GM12801 (cell line): ENCODE data around the gene PPP1R26.

Experiments
- TF ChIP-seq, protein P1 (sequence below): IDR thresholded peaks from one replicate; pipeline ENCODE4 v1.5.1; 2011; ENCODE audit warnings: control low read depth; ENCODE audit not compliant: insufficient read length; ENCODE audit errors: extremely low read depth

The PPP1R26 gene

DNA sequence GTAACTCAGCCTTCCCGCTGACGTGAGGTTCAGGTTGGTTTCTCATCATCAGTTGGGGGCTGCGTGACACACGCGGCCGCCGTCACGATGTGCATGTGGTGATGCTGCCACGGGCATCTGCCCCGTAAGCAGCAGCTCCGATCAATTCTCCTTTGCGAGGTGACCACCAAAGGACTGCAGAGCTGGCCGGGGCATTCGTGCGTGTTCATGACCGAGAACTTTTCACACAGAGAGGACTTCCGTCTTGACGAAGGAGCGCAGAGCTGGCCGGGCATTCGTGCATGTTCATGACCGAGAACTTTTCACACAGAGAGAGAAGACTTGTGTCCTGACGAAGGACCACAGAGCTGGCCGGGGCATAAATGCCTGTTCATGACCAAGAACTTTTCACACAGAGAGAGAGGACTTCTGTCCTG lies 37.8 kb downstream of the PPP1R26 start:
- TF ChIP-seq, protein P1, sequence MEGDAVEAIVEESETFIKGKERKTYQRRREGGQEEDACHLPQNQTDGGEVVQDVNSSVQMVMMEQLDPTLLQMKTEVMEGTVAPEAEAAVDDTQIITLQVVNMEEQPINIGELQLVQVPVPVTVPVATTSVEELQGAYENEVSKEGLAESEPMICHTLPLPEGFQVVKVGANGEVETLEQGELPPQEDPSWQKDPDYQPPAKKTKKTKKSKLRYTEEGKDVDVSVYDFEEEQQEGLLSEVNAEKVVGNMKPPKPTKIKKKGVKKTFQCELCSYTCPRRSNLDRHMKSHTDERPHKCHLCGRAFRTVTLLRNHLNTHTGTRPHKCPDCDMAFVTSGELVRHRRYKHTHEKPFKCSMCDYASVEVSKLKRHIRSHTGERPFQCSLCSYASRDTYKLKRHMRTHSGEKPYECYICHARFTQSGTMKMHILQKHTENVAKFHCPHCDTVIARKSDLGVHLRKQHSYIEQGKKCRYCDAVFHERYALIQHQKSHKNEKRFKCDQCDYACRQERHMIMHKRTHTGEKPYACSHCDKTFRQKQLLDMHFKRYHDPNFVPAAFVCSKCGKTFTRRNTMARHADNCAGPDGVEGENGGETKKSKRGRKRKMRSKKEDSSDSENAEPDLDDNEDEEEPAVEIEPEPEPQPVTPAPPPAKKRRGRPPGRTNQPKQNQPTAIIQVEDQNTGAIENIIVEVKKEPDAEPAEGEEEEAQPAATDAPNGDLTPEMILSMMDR: no peak

DNA sequence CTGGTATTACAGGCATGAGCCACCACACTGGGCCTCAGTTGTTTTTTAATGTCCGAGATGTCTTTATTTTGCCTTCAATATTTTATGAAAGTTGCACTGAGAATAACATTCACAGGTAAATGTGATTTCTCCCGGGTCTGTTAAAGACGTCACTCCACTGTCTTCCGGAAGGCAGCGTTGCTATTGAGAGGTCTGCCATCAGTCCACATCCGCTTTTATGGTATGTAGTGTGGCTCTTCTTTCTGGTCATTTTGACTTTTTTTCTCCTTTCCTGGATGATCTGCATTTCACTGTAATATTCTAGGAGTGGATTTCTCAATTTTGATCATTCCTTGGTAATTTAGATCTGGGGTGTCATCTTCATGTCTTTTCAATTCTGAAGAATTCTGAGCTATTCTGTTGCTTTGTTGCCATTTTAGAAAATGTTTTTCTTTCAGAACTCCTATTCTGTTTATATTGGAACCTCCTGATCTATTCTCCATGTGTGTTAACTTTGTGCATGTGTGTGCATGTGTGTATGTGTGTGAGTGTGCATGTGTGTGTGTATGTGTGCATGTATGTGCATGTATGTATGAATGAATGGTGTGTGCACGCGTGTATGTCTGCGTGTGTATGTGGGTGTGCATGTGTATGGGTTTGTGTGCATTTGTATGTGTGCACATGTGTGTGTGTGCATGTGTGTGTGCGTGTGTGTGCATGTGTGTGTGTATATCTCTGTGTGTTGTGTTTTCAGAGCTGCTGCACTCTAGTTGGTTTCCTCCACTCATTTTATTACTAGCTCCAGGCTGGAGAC lies 39.8 kb downstream of the PPP1R26 start:
- TF ChIP-seq, protein P1: no peak

DNA sequence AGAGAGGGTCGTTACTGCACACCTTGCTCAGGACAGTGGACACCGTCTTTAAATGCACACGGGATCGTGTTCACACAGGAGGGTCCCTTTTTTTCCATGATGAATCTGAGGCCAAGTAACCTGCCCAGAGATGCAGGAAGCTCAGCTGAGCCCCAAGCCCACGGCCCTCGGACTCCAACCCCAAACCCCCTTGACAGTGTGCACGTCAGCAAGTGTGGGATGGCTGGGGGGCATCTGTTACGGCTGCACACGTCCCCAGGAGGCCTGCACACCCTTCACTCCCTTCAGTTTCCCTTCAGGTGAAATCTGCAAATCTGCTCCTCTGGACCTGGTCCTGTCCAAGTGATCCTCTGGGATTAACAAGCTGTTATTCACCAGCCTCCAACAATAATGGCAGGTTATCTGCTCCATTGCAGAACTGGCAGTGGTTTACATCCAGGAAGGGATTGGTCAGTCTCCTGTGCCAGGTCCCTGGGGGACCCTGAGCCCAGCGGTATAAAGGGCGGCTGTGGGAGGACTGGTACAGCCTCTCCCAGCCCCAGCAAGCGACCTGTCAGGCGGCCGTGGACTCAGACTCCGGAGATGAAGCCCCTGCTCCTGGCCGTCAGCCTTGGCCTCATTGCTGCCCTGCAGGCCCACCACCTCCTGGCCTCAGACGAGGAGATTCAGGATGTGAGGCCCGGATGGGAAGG lies 41.5 kb downstream of the PPP1R26 start, which contains the start of gene LCN1:
Gene LCN1 (plus strand): TSS at position 525 of the 692 bp plus-strand sequence. CDS start 58 bp downstream, at position 583.
- TF ChIP-seq, protein P1: no peak

GRCh38 chr9:135521608-135522095 lies 42.1 kb downstream of the PPP1R26 start:
- TF ChIP-seq, protein P1: no peak

DNA sequence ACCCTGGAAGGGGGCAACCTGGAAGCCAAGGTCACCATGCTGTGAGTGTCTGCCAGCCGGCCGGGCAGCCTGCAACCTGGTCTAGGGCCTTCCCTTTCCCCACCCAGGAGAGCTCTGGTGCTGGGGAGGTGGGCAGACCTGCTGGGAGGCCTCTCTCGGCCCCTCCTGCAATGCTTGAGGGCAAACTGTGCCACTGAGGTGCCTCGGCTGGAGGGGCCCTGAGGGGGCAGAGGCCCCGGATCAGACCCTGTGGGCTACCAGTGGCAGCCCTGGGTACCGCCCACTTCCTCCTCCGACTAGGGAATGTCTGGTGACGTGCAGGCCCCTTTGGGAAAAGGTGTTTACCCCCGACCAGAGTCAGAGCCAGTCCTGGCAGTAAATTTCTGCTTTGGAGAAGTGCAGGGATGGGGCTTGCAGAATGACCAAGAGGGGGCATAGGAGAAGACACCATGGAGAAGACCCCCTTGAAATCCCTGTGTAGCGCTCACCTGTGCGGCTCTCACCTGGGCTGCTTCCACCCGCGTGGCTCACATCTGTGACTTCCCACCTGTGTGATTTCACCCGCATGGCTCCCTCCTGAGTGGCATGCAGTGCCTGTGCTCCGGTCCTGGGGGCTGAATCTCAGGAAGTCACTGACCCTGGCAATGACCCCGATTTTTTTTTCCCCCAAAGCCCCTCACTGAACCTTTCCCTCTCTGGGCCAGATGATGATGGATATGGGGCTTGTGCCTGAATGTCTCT lies 42.7 kb downstream of the PPP1R26 start:
- TF ChIP-seq, protein P1: no peak

DNA sequence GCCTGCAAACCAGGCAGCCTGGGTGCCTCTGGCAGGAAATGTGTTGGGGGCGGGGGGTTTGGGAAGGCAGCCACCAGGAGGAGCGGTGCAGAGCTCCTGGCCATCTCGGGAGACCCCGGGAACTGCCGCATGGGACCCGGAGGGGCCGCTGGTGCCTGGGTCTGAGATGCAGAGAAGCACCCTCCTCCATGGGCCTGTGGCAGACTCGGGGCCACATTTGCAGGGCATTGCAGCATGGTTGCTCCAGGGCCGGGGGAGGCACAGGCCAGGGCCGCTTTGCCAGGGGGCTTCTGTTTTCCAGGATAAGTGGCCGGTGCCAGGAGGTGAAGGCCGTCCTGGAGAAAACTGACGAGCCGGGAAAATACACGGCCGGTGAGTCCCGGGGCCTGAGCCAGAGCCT lies 43.3 kb downstream of the PPP1R26 start:
- TF ChIP-seq, protein P1: no peak

DNA sequence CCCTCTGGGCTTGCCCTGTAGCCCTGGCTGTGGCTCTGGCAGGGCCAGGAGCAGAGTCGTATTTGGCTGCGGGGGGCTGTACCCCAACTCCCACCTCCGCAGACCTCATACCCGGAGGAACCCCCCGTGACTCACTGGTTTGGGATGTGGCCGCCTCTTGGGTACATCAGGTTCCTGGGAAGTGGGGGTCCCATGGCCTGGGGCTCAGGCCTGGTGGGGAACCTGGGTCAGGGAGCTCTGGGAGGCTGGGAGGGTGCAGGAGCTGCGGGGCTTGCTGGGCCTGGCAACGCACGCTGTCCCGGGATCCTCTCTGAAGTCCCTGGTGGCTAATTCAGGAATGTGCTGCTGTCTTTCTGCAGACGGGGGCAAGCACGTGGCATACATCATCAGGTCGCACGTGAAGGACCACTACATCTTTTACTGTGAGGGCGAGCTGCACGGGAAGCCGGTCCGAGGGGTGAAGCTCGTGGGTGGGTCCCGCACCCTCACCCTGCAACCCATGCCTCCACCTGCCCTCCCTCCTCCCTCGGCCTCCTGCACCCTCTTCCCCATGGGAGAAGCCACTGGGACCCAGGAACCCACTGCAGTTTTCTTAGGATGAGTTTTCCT lies 44.0 kb downstream of the PPP1R26 start:
- TF ChIP-seq, protein P1: no peak
